H1 (cell line): ENCODE results near the gene GPC6. TPM values are rescaled to one million over a fixed set of nuclear protein-coding genes. Genes with fewer than 3 reads are reported as not detected.

Source experiments
- CTCF ChIA-PET: fragments of 300-600 bp; sonication (Branson Sonifier 250); formaldehyde crosslinking; loops from one replicate; lab custom pipeline; 2021; ENCODE audit not compliant: partially characterized antibody; lab: Charles Lee
- POLR2A ChIA-PET: fragments of 300-600 bp; sonication (Branson Sonifier 250); formaldehyde crosslinking; loops from one replicate; lab custom pipeline; 2021; ENCODE audit warnings: inconsistent platforms; ENCODE audit not compliant: partially characterized antibody; lab: Charles Lee
- DNase-seq, 2 experiments: peaks; one replicate each; pipeline versions ENCODE4 v3.0.0 to v3.0.0-alpha.2; 2010 to 2022; ENCODE audit warnings: low spot score in 2 of 2, low read depth in 1 of 2, mixed read lengths in 1 of 2
- FAIRE-seq: peaks from 2 replicates; lab custom pipeline; 2011; peaks lifted over from hg19 to GRCh38; lab: Jason Lieb, UNC
- H2AFZ ChIP-seq: 2 replicates; pipeline ENCODE4 v1.8.1; 2012; ENCODE audit warnings: low read length, inconsistent platforms
- H2AK5ac ChIP-seq: 2 replicates; pipeline ENCODE4 v1.6.1; 2013; ENCODE audit warnings: low read depth, low read length
- H2BK120ac ChIP-seq: replicated peaks from 2 replicates; pipeline ENCODE3; 2013; ENCODE audit warnings: low read depth, low read length, inconsistent platforms
- H2BK12ac ChIP-seq: 2 replicates; pipeline ENCODE4 v1.6.1; 2013; ENCODE audit warnings: low read depth, low read length
- H2BK15ac ChIP-seq: 2 replicates; pipeline ENCODE4 v1.6.1; 2013; ENCODE audit warnings: low read length
- H2BK20ac ChIP-seq: 2 replicates; pipeline ENCODE4 v1.6.1; 2013; ENCODE audit warnings: low read length
- H2BK5ac ChIP-seq: 2 replicates; pipeline ENCODE4 v1.6.1; 2013; ENCODE audit warnings: low read depth, low read length
- H3K14ac ChIP-seq: 2 replicates; pipeline ENCODE4 v1.6.1; 2013; ENCODE audit warnings: inconsistent platforms; ENCODE audit not compliant: insufficient read length
- H3K18ac ChIP-seq: 2 replicates; pipeline ENCODE4 v1.6.1; 2013; ENCODE audit warnings: low read length; ENCODE audit errors: extremely low read depth
- H3K23ac ChIP-seq: 2 replicates; pipeline ENCODE4 v1.6.1; 2013; ENCODE audit warnings: inconsistent platforms; ENCODE audit not compliant: insufficient read length
- H3K23me2 ChIP-seq: 2 replicates; pipeline ENCODE4 v1.6.1; 2013; ENCODE audit warnings: low read depth, low read length
- H3K27ac ChIP-seq: 2 replicates; pipeline ENCODE4 v1.6.1; 2011; ENCODE audit warnings: low read depth, low read length, inconsistent platforms
- H3K27me3 ChIP-seq, 4 experiments: replicated peaks in 1 of 4; 1 replicate in 1 of 4; 2 replicates in 3 of 4; pipeline versions ENCODE4 v1.6.1 to v1.8.1; 2011 to 2013; ENCODE audit warnings: low read length in 3 of 4, mild to moderate bottlenecking in 3 of 4, inconsistent platforms in 2 of 4, mixed read lengths in 2 of 4, moderate library complexity in 1 of 4; ENCODE audit not compliant: control insufficient read depth in 3 of 4, insufficient read depth in 3 of 4; ENCODE audit errors: extremely low read depth in 1 of 4
- H3K36me3 ChIP-seq, 4 experiments: 2 replicates each; pipeline versions ENCODE4 v1.6.1 to v1.8.1; 2011 to 2013; ENCODE audit warnings: mild to moderate bottlenecking in 4 of 4, low read length in 3 of 4, moderate library complexity in 2 of 4, control low read depth in 1 of 4, inconsistent platforms in 1 of 4; ENCODE audit not compliant: insufficient read depth in 4 of 4, control insufficient read depth in 2 of 4
- H3K4ac ChIP-seq: replicated peaks from 2 replicates; pipeline ENCODE3; 2013; ENCODE audit warnings: low read length, low read depth, mixed read lengths, inconsistent platforms; ENCODE audit not compliant: insufficient read length
- H3K4me1 ChIP-seq, 4 experiments: replicated peaks in 1 of 4; 1 replicate in 1 of 4; 2 replicates in 3 of 4; pipeline versions ENCODE4 v1.6.1 to v1.8.1; 2011 to 2013; ENCODE audit warnings: low read length in 3 of 4, inconsistent platforms in 2 of 4, mixed read lengths in 1 of 4; ENCODE audit not compliant: insufficient read depth in 4 of 4, control insufficient read depth in 3 of 4
- H3K4me2 ChIP-seq, 2 experiments: 2 replicates each; pipeline versions ENCODE4 v1.6.1 to v1.8.1; 2011 to 2013; ENCODE audit warnings: low read depth in 2 of 2, low read length in 2 of 2, control low read depth in 1 of 2, inconsistent platforms in 1 of 2, mild to moderate bottlenecking in 1 of 2; ENCODE audit not compliant: insufficient read depth in 1 of 2
- H3K4me3 ChIP-seq, 4 experiments: fragments of 200-600, 300-600 bp in 1 of 4; sonication (generic), shearing (Covaris generic), sonication (Bioruptor Twin) in 1 of 4; 2 replicates each; pipeline versions ENCODE4 v1.5.1 to v1.8.1; 2011 to 2016; ENCODE audit warnings: low read length in 4 of 4, low read depth in 3 of 4, control low read depth in 2 of 4, inconsistent platforms in 2 of 4, mild to moderate bottlenecking in 2 of 4, mixed read lengths in 1 of 4, moderate library complexity in 1 of 4; ENCODE audit not compliant: insufficient read depth in 2 of 4; ENCODE audit errors: extremely low read depth in 1 of 4
- H3K56ac ChIP-seq: replicated peaks from 2 replicates; pipeline ENCODE3; 2013; ENCODE audit warnings: low read depth, mild to moderate bottlenecking, mixed read lengths, low read length, inconsistent platforms; ENCODE audit not compliant: insufficient read length
- H3K79me1 ChIP-seq: 2 replicates; pipeline ENCODE4 v1.6.1; 2013; ENCODE audit warnings: low read depth, low read length, control low read depth
- H3K79me2 ChIP-seq, 2 experiments: 2 replicates each; pipeline versions ENCODE4 v1.6.1 to v1.8.1; 2012 to 2013; ENCODE audit warnings: low read length in 2 of 2, mild to moderate bottlenecking in 2 of 2, inconsistent platforms in 1 of 2; ENCODE audit not compliant: insufficient read depth in 2 of 2, control insufficient read depth in 1 of 2
- H3K9ac ChIP-seq, 4 experiments: replicated peaks in 1 of 4; 1 replicate in 1 of 4; 2 replicates in 3 of 4; pipeline versions ENCODE4 v1.6.1 to v1.8.1; 2011 to 2013; ENCODE audit warnings: low read depth in 3 of 4, low read length in 3 of 4, control low read depth in 2 of 4, mild to moderate bottlenecking in 2 of 4, moderate library complexity in 2 of 4, inconsistent platforms in 1 of 4; ENCODE audit errors: extremely low read depth in 1 of 4
- H3K9me3 ChIP-seq, 2 experiments: 2 replicates each; pipeline versions ENCODE4 v1.6.1 to v1.8.1; 2012 to 2013; ENCODE audit warnings: mild to moderate bottlenecking in 2 of 2, moderate library complexity in 2 of 2, control low read depth in 1 of 2, inconsistent platforms in 1 of 2, low read depth in 1 of 2, low read length in 1 of 2, mixed read lengths in 1 of 2; ENCODE audit not compliant: insufficient read depth in 2 of 2
- H4K20me1 ChIP-seq, 2 experiments: replicated peaks in 1 of 2; 2 replicates each; pipeline versions ENCODE3 to v1.8.1; 2011 to 2013; ENCODE audit warnings: inconsistent platforms in 2 of 2, low read length in 2 of 2, mild to moderate bottlenecking in 1 of 2; ENCODE audit not compliant: insufficient read depth in 2 of 2, control insufficient read depth in 1 of 2
- H4K5ac ChIP-seq: 2 replicates; pipeline ENCODE4 v1.6.1; 2013; ENCODE audit warnings: low read length, low read depth, mixed read lengths, inconsistent platforms; ENCODE audit not compliant: insufficient read length
- H4K8ac ChIP-seq: 2 replicates; pipeline ENCODE4 v1.8.0; 2013; ENCODE audit warnings: mild to moderate bottlenecking, moderate library complexity, low read length, inconsistent platforms; ENCODE audit not compliant: insufficient read depth; ENCODE audit errors: extremely low read depth
- H4K91ac ChIP-seq: replicated peaks from 2 replicates; pipeline ENCODE3; 2013; ENCODE audit warnings: low read length, mixed read lengths, inconsistent platforms; ENCODE audit not compliant: insufficient read length
- CREB1 ChIP-seq: IDR thresholded peaks from 2 replicates; pipeline ENCODE4 v1.6.1; 2012; ENCODE audit warnings: inconsistent platforms
- JUND ChIP-seq: IDR thresholded peaks from 2 replicates; pipeline ENCODE4 v1.6.1; 2011; ENCODE audit warnings: mild to moderate bottlenecking, improper control_type of control experiment, low read length
- KDM4A ChIP-seq: IDR thresholded peaks from one replicate; pipeline ENCODE4 v1.7.1; 2012; ENCODE audit warnings: low read depth, mild to moderate bottlenecking, moderate library complexity, low read length, inconsistent platforms; ENCODE audit not compliant: severe bottlenecking
- KDM5A ChIP-seq: fragments of 200-600 bp; IDR thresholded peaks from 2 replicates; pipeline ENCODE4 v1.7.1; 2012; ENCODE audit warnings: mild to moderate bottlenecking, low read length, inconsistent platforms, mixed read lengths
- RAD21 ChIP-seq, 2 experiments: IDR thresholded peaks in 1 of 2; conservative IDR thresholded peaks in 1 of 2; 2 replicates each; pipeline ENCODE4 v1.6.1; 2011; ENCODE audit warnings: low read depth in 2 of 2, low read length in 2 of 2, improper control_type of control experiment in 1 of 2, inconsistent platforms in 1 of 2, mild to moderate bottlenecking in 1 of 2, moderate library complexity in 1 of 2
- SIRT6 ChIP-seq: IDR thresholded peaks from one replicate; pipeline ENCODE4 v1.7.1; 2012; ENCODE audit warnings: low read length, inconsistent platforms
- SRF ChIP-seq: IDR thresholded peaks from 2 replicates; pipeline ENCODE4 v1.6.1; 2011; ENCODE audit warnings: mild to moderate bottlenecking, low read depth, low read length, moderate library complexity
- polyA plus RNA-seq, 7 experiments: library from polyadenylated mRNA; depleted of rRNA in 3 of 7; stranded (reverse) in 5 of 7; unstranded in 2 of 7; fragments of >200 nt in 5 of 7; fragments of 200-250 nt in 2 of 7; gene quantifications; 1 replicate in 5 of 7; 2 replicates in 1 of 7; 4 replicates in 1 of 7; pipeline versions ENCODE4 v1.2.1 to v1.2.3, GENCODE V29; 2011 to 2013; ENCODE audit warnings: missing spikeins in 2 of 7, mixed read lengths in 2 of 7
- total RNA-seq: library from RNA; stranded (reverse); fragmentation: NEBNext Ultra II Directional; extraction: Animal tissue kit (Norgen Biotek cat#: 25700); gene quantifications from 2 replicates; pipeline ENCODE4 v1.2.1, GENCODE V29; 2021

GPC6 gene
- total and polyA plus RNA-seq, 2 of the 8 experiments (the other 6 are each of a cell fraction or from before 2014, with no cell fraction given), result 5.4 to 12.0 TPM

DNA sequence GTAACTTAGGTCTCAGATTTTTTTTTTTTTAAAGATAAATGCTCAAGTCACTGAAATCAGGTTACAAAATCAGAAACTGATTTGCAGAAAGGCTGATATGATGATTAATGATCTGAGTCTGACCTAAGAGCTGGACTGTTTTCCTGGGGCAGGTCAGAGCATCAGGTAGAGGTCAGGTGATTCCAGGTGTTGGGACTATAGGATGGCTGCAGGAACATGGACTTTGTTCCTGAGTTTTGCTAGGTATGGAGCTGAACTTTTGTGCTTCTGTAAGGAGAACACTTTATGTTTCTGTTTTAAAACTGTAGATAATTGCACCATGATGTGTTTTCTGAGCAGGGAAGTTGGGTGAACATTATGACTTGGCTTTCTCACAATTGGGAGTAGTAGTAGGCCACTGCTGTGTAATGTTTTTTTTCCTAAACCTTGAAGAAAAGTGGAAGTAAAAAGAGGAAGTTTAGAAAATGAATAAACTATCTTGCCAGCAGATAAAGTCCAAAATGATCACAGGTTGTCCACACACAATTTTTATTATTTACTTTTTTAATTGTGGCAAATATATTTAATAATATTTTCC, 955.7 kb downstream of the GPC6 start:
- Histone ChIP-seq H2AK5ac (no peak overlapping the region), H4K8ac (no peak overlapping the region), H3K4me1 (no peaks in the 10 kb centered on the region; a peak in 1 of 7 replicates), H4K20me1 (no peaks in the 10 kb centered on the region), H2BK12ac (no peak overlapping the region), H2BK20ac (no peak overlapping the region), H2AFZ (no peak overlapping the region), H2BK120ac (no peak overlapping the region), H3K79me2 (no peaks in the 10 kb centered on the region), H3K23ac (no peak overlapping the region), H3K27me3 (peaks cover 0 to 1% (median 0%) of the 10 kb centered on the region in 4 experiments; a peak in 1 of 7 replicates), H3K4me2 (no peak overlapping the region), H3K23me2 (no peaks in the 10 kb centered on the region), H2BK15ac (no peak overlapping the region), H3K4me3 (no peak overlapping the region), H3K56ac (no peak overlapping the region), H2BK5ac (no peak overlapping the region), H3K4ac (no peak overlapping the region), H4K91ac (no peak overlapping the region), H3K9ac (no peak overlapping the region), H3K79me1 (no peaks in the 10 kb centered on the region), H3K9me3 (no peaks in the 10 kb centered on the region), H3K27ac (no peak overlapping the region), H3K36me3 (no peaks in the 10 kb centered on the region), H3K18ac (no peak overlapping the region), H3K14ac (no peak overlapping the region), H4K5ac (no peak overlapping the region)
- DNase-seq (no peak), FAIRE-seq (no peak)
- CTCF ChIA-PET, result interaction anchor here (0.8 to 2.3 kb wide), 4 partner anchors 9 to 1064 kb away, joined by 3 to 6 read pairs (median 4); no protein-coding TSS in a partner anchor
- POLR2A ChIA-PET, result no interaction called here
- TF ChIP-seq JUND (no peak), SRF (no peak), KDM5A (no peak), CREB1 (no peak), RAD21 (IDR thresholded peaks at IDR 0.05 in 1 of 2, conservative IDR thresholded peaks at IDR 0.05 in 1 of 2; ENCODE audit: low read depth in 2 of 2, low read length in 2 of 2) (no peak), SIRT6 (no peak), KDM4A (no peak)
